T-helper 2 cell treated with Interferon-gamma antibody and Interleukin-4, amounts not matched to agents 100 ng/mL and 5 ng/mL, for 36 hours (primary cell): ENCODE results near the gene ZMIZ1. TPM values are rescaled to one million over a fixed set of nuclear protein-coding genes. Genes with fewer than 3 reads are reported as not detected.

ENCODE experiments used
- intact Hi-C: fragments of 100-400 bp; cut with micrococcal nuclease; formaldehyde crosslinking; loops from one replicate; pipeline ENCODE4 v1.15.1; 2023
- total RNA-seq: library from RNA; stranded (reverse); gene quantifications from 2 replicates; pipeline ENCODE4 v1.2.3, GENCODE V29; 2022

Gene ZMIZ1
- total RNA-seq, 1 donor from 2014 or later, result 45.8 TPM

DNA sequence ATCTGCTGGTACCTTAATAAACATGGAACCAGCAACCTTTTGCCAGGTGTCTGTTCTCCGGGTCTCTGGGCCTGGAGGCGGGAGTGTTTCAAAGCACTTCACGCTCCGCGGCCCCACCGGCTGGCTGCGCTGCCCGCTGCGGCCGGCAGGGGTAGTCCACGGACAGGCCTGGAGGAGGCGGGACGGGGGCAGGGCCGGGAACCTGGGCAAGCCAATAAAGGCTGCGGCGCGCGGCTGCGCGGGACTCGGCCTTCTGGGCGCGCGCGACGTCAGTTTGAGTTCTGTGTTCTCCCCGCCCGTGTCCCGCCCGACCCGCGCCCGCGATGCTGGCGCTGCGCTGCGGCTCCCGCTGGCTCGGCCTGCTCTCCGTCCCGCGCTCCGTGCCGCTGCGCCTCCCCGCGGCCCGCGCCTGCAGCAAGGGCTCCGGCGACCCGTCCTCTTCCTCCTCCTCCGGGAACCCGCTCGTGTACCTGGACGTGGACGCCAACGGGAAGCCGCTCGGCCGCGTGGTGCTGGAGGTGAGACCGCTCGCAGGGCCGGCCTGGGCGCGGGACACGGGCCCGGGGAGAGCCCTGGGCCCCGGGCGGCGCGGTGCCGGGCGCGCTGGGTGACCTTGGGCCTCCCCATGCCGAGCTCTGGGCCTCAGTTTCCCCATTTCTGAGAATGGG, 278.6 kb downstream of the ZMIZ1 start, which contains the start of gene PPIF:
TSS of gene PPIF (plus strand) at position 244 of the 668 bp plus-strand sequence. CDS start at position 324, 80 bp downstream.
- intact Hi-C loops, result loop anchor here (1.0 to 10.0 kb wide), 9 partner anchors 16 to 1313 kb away; partner anchors contain the start of genes RPS24, TMEM254, ZCCHC24 and ZMIZ1

DNA sequence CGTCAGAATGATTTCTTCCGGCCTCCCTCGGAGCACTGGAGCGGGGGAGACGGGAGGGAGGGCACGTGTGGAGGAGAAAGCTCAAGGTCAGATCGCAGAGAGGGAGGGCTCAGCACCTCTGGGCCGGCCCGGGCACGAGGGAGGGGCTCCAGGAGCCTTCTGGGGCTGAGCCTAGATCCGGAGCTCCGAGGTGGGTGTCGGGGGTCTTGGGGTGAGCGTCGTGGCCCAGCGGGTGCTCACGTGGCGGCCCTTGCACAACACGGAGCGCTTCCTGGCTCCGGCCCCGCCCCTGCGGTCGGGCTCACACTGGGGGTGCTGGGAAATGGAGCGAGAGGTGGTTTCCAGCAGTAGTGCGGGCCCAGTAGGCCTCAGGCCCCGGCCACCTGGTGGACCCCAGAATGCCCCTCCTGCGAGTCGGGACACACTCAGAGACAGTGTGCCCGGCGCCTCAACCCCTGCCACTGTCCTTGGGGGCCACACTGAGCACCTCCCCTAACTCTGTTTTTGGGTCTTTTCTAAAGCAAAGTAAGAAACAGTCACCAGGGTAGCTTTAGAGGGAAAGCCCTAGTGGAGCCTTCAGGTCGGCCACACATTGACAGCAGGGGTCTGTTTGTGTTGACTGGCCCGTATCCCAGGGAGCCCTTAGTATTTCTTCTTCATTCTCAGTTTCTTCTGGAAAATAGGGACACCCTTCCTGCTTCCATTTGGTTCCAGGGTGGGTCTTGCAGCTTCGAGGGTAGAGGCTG, 279.3 kb downstream of the ZMIZ1 start:
- intact Hi-C loops, result loop anchor here (1.0 to 10.0 kb wide), 10 partner anchors 17 to 1313 kb away; partner anchors contain the start of genes ANXA11, RPS24, TMEM254 and ZCCHC24

DNA sequence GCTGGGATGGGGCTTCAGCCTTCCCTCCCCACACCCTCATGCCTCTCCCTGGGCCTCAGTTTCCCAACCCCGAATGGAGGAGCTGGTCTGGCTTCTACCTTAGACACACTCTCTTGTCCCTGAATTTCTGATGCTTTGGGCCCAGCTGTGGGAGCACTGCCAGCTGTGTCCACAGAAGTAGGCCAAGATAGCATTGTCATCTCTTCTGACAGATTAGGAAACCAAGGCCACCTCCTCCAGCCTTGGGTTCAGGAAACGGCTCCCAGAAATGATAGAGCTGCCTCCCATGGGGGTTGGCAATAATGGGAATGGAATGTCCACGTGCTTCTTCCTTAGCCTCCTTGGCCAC, 279.8 kb downstream of the ZMIZ1 start:
- intact Hi-C loops, result loop anchor here (2.0 to 10.0 kb wide), 3 partner anchors 284 to 1314 kb away; partner anchors contain the start of genes ANXA11, RPS24 and ZMIZ1

DNA sequence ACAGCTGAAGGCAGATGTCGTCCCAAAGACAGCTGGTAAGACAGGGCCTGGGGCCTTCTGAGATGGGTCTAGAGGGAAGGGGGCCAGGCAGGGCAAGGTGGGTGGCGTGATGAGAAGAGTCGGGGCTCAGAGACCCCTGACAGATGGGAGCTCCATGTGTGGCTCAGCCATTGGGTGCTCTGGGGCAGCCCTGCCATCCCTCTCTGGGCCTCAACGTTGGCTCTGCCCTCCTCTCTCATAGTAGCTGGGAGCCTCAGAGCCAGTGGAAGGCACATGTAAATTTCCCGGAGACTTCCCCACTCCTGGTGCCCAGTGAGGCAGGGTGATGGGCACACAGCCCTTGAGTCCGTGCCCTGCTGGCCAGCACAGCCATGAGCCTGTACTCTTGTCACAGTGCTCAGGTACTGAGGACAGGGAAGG, 280.3 kb downstream of the ZMIZ1 start:
- intact Hi-C loops, result loop anchor here (2.0 to 10.0 kb wide), 3 partner anchors 284 to 1314 kb away; partner anchors contain the start of genes ANXA11, RPS24 and ZMIZ1

DNA sequence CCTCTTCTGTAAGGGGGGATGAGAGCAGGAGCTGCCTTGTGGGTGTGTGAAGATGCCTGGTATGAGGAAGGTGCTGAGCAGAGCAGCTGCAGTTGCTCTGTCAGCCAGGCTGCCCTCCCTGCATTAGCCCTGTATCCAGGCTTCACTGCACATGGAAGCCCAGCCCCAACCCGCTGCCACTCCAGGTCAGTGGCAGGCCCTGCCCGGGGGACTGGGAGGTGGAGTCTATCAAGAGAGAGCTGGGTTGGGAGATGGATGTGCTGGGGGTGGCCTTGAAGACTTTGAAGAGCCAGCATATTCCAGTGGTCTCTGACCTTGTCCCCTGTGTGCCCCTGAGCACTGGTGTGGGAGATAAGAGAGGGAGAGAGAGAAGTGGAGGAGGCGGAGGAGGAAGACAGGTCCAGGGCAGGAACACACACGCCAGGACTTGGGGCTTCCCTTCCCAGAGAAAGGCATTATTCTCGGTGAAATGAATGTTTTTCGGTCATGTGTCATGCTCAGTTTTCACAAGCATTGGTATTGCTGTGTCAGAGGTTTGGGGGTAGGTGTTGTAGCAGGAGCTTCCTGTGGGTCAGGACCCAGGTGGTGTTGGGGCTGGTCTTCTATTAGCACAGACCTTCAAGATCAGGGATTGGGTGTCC, 281.1 kb downstream of the ZMIZ1 start:
- intact Hi-C loops, result loop anchor here (2.0 to 10.0 kb wide), 3 partner anchors 285 to 1315 kb away; partner anchors contain the start of genes ANXA11, RPS24 and ZMIZ1

DNA sequence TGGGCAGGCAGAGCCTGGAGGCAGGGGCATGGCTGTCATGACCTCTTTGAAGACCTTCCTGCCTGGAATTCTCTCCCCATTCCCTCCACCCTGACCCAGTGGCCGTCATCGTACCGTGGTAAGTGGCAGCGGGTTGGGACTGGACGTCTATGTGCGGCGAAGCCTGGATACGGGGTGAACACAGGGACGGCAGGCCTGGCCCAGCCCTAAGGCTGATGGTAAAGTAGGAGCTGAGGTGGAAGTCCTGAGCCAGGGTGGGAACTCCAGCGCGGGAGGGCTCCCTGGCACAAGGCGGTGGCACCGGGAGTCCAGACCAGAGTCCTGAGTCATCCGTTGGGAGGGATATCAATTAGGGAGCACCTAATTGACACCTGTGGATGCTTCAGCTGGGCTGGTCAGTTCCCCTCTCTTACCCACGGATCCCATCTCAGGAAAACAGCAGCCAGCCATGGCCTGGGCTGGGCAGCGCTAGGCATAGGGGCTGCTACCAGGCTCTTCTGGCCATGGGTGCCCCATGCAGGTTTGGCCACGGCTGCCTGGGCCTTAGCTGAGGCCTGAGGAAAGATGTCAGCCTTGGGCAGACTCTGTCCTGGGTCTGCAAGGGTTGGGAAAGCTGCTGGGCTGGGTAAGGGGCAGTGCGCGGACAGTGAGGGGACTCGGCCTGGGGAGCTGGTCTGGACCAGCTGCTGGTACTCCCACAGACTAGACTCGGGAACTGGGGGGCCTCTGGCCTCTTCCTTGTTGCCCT, 281.8 kb downstream of the ZMIZ1 start:
- intact Hi-C loops, result no loop called here

DNA sequence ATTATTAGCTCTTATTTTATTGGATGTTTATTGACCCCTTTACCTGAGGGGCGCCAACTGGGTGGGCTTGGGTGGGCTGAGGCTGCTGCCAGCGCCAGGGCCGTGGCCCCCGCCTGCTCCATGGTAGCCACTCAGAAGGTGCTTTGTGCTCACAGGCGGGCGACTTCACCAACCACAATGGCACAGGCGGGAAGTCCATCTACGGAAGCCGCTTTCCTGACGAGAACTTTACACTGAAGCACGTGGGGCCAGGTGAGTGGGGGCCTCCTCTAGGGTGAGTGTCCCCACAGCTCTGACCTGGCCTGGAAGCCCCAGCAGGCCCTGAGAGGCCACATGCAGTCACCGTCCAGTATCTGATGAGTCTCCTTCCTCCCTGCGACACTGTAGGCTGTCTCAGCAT, 282.6 kb downstream of the ZMIZ1 start:
- intact Hi-C loops, result no loop called here

DNA sequence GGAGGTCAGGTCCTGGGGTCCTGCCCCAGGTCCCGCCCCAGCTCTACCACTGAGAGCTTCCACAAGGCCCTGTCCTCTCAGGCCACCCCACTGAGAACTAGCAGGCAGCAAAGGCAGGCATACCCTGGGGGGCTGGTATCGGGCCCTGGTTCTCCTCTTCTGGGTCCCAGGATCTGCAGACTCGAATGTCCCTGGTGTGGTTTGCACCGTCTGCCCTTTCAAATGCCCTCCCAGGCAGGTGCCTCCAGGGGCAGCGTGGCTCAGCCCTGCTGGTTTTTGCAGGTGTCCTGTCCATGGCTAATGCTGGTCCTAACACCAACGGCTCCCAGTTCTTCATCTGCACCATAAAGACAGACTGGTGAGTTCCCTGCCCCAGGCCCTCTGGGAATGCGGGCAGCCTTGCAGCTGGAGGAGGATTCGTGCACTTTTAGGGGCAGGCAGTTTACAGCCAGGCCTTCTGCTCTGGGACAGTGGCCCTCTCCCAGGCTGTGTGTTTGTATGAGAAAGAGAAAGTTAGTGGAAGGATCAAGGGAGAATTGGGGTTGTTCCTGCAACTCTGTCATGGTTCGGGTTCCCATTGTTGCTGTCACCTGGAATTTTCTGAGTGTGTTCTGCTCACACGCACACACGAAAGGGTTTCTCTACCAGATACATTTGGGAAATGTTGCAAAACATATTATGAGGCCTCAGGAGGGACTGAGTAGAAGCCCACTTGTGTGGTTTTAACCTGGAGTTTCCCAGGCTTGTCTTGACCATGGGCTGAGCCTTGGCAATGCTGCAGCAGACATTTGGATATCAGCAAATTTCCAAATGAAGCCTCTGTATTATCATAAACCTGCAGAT, 283.5 kb downstream of the ZMIZ1 start:
- intact Hi-C loops, result no loop called here

DNA sequence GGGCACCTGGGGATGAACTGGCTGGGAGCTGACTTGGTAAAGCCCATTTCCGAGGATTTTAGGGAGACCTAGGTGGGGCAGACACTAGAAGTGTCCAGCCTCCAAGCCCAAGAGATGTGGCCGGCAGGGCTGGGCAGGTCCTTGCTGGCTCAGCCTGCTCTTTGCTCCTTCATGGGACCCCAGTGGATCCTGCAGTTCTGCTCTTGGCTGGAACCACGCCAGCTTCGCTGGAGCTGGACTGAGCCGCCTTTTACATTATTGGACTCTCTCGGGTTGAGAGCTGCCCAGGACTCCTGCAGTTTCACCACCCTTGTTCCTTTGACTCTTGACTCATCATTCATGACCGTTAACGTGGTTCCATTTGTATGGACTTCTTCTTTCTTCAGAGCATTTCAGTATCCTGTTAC, 284.2 kb downstream of the ZMIZ1 start:
- intact Hi-C loops, result no loop called here

DNA sequence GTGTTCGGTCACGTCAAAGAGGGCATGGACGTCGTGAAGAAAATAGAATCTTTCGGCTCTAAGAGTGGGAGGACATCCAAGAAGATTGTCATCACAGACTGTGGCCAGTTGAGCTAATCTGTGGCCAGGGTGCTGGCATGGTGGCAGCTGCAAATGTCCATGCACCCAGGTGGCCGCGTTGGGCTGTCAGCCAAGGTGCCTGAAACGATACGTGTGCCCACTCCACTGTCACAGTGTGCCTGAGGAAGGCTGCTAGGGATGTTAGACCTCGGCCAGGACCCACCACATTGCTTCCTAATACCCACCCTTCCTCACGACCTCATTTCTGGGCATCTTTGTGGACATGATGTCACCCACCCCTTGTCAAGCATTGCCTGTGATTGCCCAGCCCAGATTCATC, 285.0 kb downstream of the ZMIZ1 start:
- intact Hi-C loops, result no loop called here

DNA sequence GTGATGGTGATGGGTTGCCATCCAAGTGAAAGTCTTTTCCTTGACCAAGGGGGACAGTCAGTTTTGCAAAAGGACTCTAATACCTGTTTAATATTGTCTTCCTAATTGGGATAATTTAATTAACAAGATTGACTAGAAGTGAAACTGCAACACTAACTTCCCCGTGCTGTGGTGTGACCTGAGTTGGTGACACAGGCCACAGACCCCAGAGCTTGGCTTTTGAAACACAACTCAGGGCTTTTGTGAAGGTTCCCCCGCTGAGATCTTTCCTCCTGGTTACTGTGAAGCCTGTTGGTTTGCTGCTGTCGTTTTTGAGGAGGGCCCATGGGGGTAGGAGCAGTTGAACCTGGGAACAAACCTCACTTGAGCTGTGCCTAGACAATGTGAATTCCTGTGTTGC, 285.4 kb downstream of the ZMIZ1 start:
- intact Hi-C loops, result no loop called here

DNA sequence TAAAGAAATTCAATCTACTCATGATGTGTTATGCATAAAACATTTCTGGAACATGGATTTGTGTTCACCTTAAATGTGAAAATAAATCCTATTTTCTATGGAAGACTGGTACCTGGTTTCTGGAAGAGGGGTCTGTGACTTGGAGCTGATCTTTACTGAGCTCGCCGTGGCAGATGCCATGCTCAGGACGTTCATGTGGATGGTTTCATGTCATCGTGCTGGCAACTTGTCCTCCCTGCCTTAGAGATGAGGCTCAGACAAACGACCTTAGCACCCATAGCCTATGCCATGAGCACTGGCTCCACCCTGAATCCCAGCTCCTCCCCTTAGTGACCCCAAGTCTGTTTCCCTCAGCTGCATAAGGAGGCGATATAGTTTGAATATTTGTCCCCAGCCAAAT, 285.8 kb downstream of the ZMIZ1 start:
- intact Hi-C loops, result no loop called here

DNA sequence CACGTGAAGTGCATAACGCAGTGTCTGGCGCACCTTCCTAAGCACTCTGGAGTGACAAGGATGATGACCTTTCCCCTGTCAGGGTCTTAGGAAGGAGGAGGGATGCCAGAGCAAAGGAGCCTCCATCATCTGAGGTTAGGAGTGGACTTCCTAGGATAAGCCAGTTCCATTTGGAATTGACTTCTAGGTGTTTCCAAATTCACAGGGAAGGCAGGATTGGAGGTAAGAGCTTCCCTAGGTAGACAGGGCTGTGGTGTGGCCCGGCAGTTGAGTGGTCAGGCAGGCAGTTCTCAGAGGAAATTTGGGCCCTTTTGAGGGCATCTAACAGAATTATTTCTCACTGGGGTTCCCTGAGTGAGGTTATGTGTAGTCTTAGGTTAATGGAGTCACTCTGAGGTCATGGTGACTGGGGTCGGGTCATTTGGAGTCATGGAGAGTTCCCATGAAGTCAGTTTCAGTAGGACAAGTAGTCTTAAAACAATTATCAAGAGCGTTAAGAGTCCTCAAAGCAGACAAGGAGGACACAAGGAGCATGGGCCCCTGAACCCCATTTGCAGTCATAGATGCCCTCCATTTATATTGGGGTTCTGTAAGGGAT, 286.8 kb downstream of the ZMIZ1 start:
- intact Hi-C loops, result no loop called here

DNA sequence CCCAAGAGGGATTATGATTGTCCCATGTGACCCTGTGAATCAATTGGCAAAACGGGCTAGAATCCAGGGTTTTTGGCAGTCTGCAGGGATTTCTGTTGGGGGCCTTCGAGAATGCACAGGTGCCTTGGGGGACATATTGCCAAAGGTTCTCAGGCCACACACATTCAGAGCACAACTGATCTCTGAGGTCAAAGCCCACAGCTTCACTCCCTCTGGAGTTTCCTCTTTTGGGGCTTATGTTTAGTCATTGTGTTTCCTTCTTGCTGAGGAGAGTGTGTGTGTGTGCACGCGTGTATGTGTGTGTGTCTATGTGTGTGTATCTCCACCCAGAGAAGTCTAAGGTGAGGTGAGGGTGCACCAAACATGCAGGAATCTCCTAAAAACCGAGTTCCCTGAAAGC, 287.3 kb downstream of the ZMIZ1 start:
- intact Hi-C loops, result no loop called here

DNA sequence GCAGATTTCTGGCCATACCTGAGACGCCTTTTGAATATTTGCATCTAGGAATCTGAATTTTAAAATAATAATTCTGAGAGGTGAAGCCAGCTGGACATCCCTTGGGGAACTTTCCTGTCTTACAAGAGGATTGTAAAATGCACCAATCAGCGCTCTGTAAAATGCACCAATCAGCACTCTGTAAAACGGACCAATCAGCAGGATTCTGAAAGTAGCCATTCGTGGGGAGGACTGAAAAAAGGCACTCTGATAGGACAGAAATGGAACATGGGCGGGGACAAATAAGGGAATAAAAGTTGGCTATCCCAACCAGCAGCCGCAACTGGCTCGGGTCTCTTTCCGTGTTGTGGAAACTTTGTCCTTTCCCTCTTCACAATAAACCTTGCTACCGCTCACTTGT, 288.4 kb downstream of the ZMIZ1 start:
- intact Hi-C loops, result no loop called here

DNA sequence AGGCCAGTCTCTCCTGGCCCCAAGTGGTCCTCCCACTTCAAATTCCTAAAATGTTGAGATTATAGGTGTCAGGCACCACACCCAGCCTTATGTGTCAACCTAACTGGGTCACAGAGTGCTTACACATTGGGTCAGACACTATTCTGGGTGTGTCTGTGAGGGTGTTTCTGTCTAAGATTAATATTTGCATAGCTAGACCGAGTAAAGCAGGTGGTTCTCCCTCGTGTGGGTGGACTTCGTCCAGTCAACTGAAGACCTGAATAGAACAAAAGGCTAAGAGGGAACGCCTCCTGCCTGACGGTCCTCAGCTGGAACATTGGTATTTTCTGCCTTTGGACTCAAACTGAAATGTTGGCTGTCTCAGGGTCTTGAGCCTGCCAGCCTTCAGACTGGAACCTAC, 290.0 kb downstream of the ZMIZ1 start:
- intact Hi-C loops, result no loop called here

DNA sequence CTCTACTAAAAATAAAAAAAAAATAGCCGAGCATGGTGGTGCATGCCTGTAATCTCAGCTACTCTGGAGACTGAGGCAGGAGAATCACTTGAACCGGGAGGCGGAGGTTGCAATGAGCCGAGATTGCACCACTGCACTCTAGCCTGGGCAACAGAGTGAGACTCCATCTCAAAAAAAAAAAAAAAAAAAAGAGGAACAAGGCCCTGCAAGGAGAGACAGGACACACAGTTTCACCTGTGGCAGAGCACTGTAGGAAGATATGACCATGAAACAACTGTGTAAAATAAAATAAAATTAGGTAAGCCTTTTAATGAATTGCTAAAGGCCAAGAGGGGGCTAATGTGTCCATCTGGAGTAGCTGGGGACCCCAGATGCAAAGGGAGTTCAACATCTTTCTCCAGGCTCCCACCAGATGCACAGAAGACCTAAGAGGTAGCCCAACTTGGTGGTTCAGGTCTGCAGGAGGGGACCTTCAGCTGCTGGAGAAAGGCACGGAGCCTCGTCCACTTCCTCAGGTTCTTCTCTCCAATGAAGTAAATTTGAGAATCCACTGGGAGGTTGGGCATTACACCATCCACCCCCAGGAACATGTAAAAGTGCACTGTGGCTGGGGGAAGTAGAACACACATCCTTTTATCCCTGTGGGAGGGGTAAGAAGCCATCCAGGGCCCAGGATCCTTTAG, 291.2 kb downstream of the ZMIZ1 start:
- intact Hi-C loops, result no loop called here

DNA sequence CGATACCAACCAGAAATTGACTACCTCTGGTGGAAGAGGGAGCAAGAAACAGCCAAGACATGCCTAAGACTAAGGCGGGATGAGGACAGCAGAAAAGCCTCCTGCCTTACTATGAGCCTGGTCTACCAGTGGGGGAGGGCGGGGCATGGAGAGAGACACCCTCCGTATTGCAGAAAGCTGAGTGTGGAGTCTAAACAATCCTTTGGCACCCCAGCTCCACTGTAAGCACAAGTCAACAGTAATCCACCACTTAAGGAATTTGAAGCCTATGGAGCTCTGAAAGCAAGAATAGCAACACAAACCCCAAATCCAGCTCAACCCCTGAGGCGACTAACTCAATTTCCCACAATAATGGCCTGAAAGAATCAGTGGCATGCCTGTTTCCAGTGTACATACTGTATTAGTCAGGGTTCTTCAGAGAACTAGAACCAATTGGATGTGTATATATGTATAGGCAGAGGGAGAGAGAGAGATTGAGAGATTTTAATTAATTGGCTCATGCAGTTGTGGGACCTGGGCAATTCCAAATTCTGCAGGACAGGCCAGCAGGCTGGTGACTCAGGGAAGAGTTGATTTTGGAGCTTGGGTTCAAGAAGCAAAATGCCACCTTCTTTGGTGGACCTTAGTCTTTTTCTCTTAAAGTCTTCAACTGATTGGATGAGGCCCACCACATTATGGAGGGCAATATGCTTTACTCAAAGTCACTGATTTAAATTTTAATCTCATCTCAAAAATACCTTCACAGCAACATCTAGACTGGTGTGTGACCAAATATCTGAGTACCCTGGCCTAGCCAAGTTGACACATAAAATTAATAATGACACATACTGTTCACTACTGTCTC, 292.0 kb downstream of the ZMIZ1 start:
- intact Hi-C loops, result no loop called here
